ENCODE measurements around the gene ZNF319. TPM values are rescaled to one million over a fixed set of nuclear protein-coding genes. Genes with fewer than 3 reads are reported as not detected.

Gene ZNF319
- polyA plus RNA-seq, 3 donors: 1.9 to 11.5 (median 4.7) TPM

- 96% methylated on average over 20 of the region's 22 CpGs for WGBS (ENCODE audit: insufficient coverage)
- no peak overlapping the region for H3K27ac ChIP-seq (ENCODE audit: low read depth in 1 of 2, low read length in 2 of 2)
- H2AFZ ChIP-seq (ENCODE audit: insufficient read depth, low read depth, low read length, poor library complexity, severe bottlenecking): no peak overlapping the region
Observed at GRCh38 chr16:58042001-58042885, 41.8 kb upstream of the ZNF319 start.

GRCh38 chr16:58041628-58041955, 41.1 kb upstream of the ZNF319 start:
- Mint-ChIP-seq H3K36me3 (no peaks in the 10 kb centered on the region), H3K9me3 (peaks cover 0 to 2% (median 0%) of the 10 kb centered on the region in 7 donors), H3K4me1 (no peaks in the 10 kb centered on the region), H3K4me3 (no peak overlapping the region), H3K27me3 (ENCODE audit: low read depth in 3 of 3) (peaks cover 0 to 2% (median 0%) of the 10 kb centered on the region in 3 donors), H3K27ac (no peak overlapping the region)
- Histone ChIP-seq H3K79me2 (ENCODE audit: insufficient read depth, low read length) (no peaks in the 10 kb centered on the region), H3K4me1 (ENCODE audit: control insufficient read depth in 1 of 2, insufficient read depth in 2 of 2, low read length in 2 of 2) (no peaks in the 10 kb centered on the region), H2AFZ (ENCODE audit: insufficient read depth, low read depth, low read length, poor library complexity, severe bottlenecking) (no peak overlapping the region), H3K4me3 (replicated peaks in 1 of 3; ENCODE audit: low read depth in 2 of 3, low read length in 3 of 3) (no peak overlapping the region), H3K4me2 (replicated peaks; ENCODE audit: extremely low read depth, low read length, poor library complexity, severe bottlenecking) (no peak overlapping the region), H4K20me1 (ENCODE audit: insufficient read depth, low read length) (no peaks in the 10 kb centered on the region), H3K36me3 (replicated peaks in 1 of 2; ENCODE audit: control insufficient read depth in 1 of 2, insufficient read depth in 2 of 2, low read length in 2 of 2) (no peaks in the 10 kb centered on the region), H3K9ac (ENCODE audit: insufficient read depth, low read length, poor library complexity, severe bottlenecking) (no peak overlapping the region), H3K9me3 (replicated peaks in 1 of 2; ENCODE audit: control insufficient read depth in 1 of 2, insufficient read depth in 1 of 2, low read length in 2 of 2) (no peaks in the 10 kb centered on the region), H3K27ac (ENCODE audit: low read depth in 1 of 2, low read length in 2 of 2) (no peak overlapping the region), H3K27me3 (ENCODE audit: control insufficient read depth in 2 of 2, insufficient read depth in 2 of 2, low read length in 2 of 2) (no peaks in the 10 kb centered on the region)
- intact Hi-C loops (cut with micrococcal nuclease): no loop called here
- TF ChIP-seq CTCF (IDR thresholded peaks at IDR 0.05): no peak
- WGBS (ENCODE audit: insufficient coverage): 97% methylated on average over 14 of the region's 18 CpGs
- DNase-seq: no peak

More at GRCh38 chr16:58042001-58042885, 41.8 kb upstream of the ZNF319 start:
- Histone ChIP-seq H4K20me1 (ENCODE audit: insufficient read depth, low read length) (no peaks in the 10 kb centered on the region), H3K36me3 (replicated peaks in 1 of 2; ENCODE audit: control insufficient read depth in 1 of 2, insufficient read depth in 2 of 2, low read length in 2 of 2) (no peaks in the 10 kb centered on the region), H3K4me1 (ENCODE audit: control insufficient read depth in 1 of 2, insufficient read depth in 2 of 2, low read length in 2 of 2) (no peaks in the 10 kb centered on the region), H3K27me3 (ENCODE audit: control insufficient read depth in 2 of 2, insufficient read depth in 2 of 2, low read length in 2 of 2) (no peaks in the 10 kb centered on the region), H3K4me2 (replicated peaks; ENCODE audit: extremely low read depth, low read length, poor library complexity, severe bottlenecking) (no peak overlapping the region), H3K4me3 (replicated peaks in 1 of 3; ENCODE audit: low read depth in 2 of 3, low read length in 3 of 3) (no peak overlapping the region), H3K9ac (ENCODE audit: insufficient read depth, low read length, poor library complexity, severe bottlenecking) (no peak overlapping the region), H3K79me2 (ENCODE audit: insufficient read depth, low read length) (no peaks in the 10 kb centered on the region), H3K9me3 (replicated peaks in 1 of 2; ENCODE audit: control insufficient read depth in 1 of 2, insufficient read depth in 1 of 2, low read length in 2 of 2) (no peaks in the 10 kb centered on the region)
- no peak for TF ChIP-seq CTCF (IDR thresholded peaks at IDR 0.05)
- intact Hi-C loops (cut with micrococcal nuclease): no loop called here
- no peaks in the 10 kb centered on the region for H3K36me3 Mint-ChIP-seq
- H3K4me1 Mint-ChIP-seq: no peaks in the 10 kb centered on the region
- no peaks in the 10 kb centered on the region for H3K27me3 Mint-ChIP-seq (ENCODE audit: low read depth in 3 of 3)
- no peak overlapping the region for H3K27ac Mint-ChIP-seq
- DNase-seq: no peak
- H3K4me3 Mint-ChIP-seq: no peak overlapping the region
- H3K9me3 Mint-ChIP-seq: peaks cover 0 to under 1% (median 0%) of the 10 kb centered on the region in 7 donors

Data from CD14-positive monocyte (primary cell).